DND-41 (cell line): Measurements from ENCODE around the gene SPSB1.

ENCODE experiments used
- ATAC-seq: fragments of 200-7000 bp; cut with Tn5 transposase; 3 replicates; pipeline ENCODE4 v1.9.1; 2021; ENCODE audit warnings: low read depth; ENCODE audit not compliant: insufficient read depth
- DNase-seq: peaks from one replicate; pipeline ENCODE4 v3.0.0-alpha.2; 2020
- H2AFZ ChIP-seq: 2 replicates; pipeline ENCODE4 v1.6.0; 2012; ENCODE audit warnings: low read depth, low read length
- H3K27ac ChIP-seq: 2 replicates; pipeline ENCODE4 v1.5.1; 2012; ENCODE audit warnings: low read length, inconsistent platforms
- H3K27me3 ChIP-seq: fragments of 200-600 bp; sonication (generic); 2 replicates; pipeline ENCODE4 v1.6.0; 2012; ENCODE audit warnings: low read length, mild to moderate bottlenecking, inconsistent platforms; ENCODE audit not compliant: insufficient read depth, poor library complexity
- H3K36me3 ChIP-seq: 2 replicates; pipeline ENCODE4 v1.5.1; 2012; ENCODE audit warnings: low read length, inconsistent platforms; ENCODE audit not compliant: insufficient read depth
- H3K4me1 ChIP-seq: 2 replicates; pipeline ENCODE4 v1.5.1; 2012; ENCODE audit warnings: mild to moderate bottlenecking, low read length; ENCODE audit not compliant: insufficient read depth
- H3K4me2 ChIP-seq: 2 replicates; pipeline ENCODE4 v1.6.0; 2012; ENCODE audit warnings: mild to moderate bottlenecking, moderate library complexity, low read length, inconsistent platforms; ENCODE audit not compliant: insufficient read depth
- H3K4me3 ChIP-seq, 2 experiments: fragments of 200-600 bp in 1 of 2; shearing (Covaris generic) in 1 of 2; 2 replicates each; pipeline ENCODE4 v1.5.1; 2012 to 2016; ENCODE audit warnings: inconsistent platforms in 2 of 2, low read length in 2 of 2, mild to moderate bottlenecking in 2 of 2, low read depth in 1 of 2, moderate library complexity in 1 of 2
- H3K79me2 ChIP-seq: 2 replicates; pipeline ENCODE4 v1.6.0; 2012; ENCODE audit warnings: low read length, inconsistent platforms; ENCODE audit not compliant: insufficient read depth
- H3K9ac ChIP-seq: 2 replicates; pipeline ENCODE4 v1.6.0; 2012; ENCODE audit warnings: low read depth, mild to moderate bottlenecking, inconsistent platforms, low read length, moderate library complexity
- H3K9me3 ChIP-seq: 2 replicates; pipeline ENCODE4 v1.5.1; 2012; ENCODE audit warnings: low read length, moderate library complexity, mild to moderate bottlenecking, inconsistent platforms; ENCODE audit not compliant: insufficient read depth, severe bottlenecking
- H4K20me1 ChIP-seq: 2 replicates; pipeline ENCODE4 v1.6.0; 2012; ENCODE audit warnings: low read length; ENCODE audit not compliant: insufficient read depth
- CTCF ChIP-seq: IDR thresholded peaks from 2 replicates; pipeline ENCODE4 v1.5.1; 2012; ENCODE audit warnings: borderline replicate concordance, low read length, moderate library complexity, mild to moderate bottlenecking; ENCODE audit not compliant: poor library complexity, severe bottlenecking; ENCODE audit errors: extremely low read depth
- EZH2 ChIP-seq: IDR thresholded peaks from 3 replicates; pipeline ENCODE4 v1.6.1; 2012; ENCODE audit warnings: borderline replicate concordance, low read depth, mild to moderate bottlenecking, moderate library complexity, low read length, inconsistent platforms; ENCODE audit not compliant: severe bottlenecking

The SPSB1 gene

GRCh38 chr1:9289711-9290485 is 2.8 kb upstream of the SPSB1 start:
- Histone ChIP-seq H3K36me3 (no peaks in the 10 kb centered on the region; the same call in 1 of the 2 replicates), H3K4me3 (no peak overlapping the region), H3K79me2 (peaks cover 19% of the 10 kb centered on the region), H4K20me1 (peaks cover 15% of the 10 kb centered on the region), H3K9me3 (no peaks in the 10 kb centered on the region), H3K4me1 (peaks cover 32% of the 10 kb centered on the region), H3K9ac (no peak overlapping the region), H3K4me2 (no peak overlapping the region), H2AFZ (no peak overlapping the region), H3K27me3 (no peaks in the 10 kb centered on the region), H3K27ac (no peak overlapping the region)
- DNase-seq (peak; percentile 34), ATAC-seq (no peak)
- TF ChIP-seq CTCF (no peak), EZH2 (no peak)

- no peak for ATAC-seq
- H2AFZ ChIP-seq: no peak overlapping the region
- H3K4me3 ChIP-seq: peak overlapping the region in 1 of 2 experiments; percentile 61; a peak in 2 of 4 replicates
- H3K27me3 ChIP-seq: no peaks in the 10 kb centered on the region
- H3K9me3 ChIP-seq: no peaks in the 10 kb centered on the region
- TF ChIP-seq EZH2: no peak
- TF ChIP-seq CTCF: no peak
- H4K20me1 ChIP-seq: peaks cover 35% of the 10 kb centered on the region
- peaks cover 53% of the 10 kb centered on the region for H3K4me1 ChIP-seq
- peak overlapping the region; percentile 70; the same call in 1 of the 2 replicates for H3K9ac ChIP-seq
- peaks cover 16% of the 10 kb centered on the region for H3K36me3 ChIP-seq
- peak overlapping the region; percentile 61 for H3K4me2 ChIP-seq
- no peak overlapping the region for H3K27ac ChIP-seq
- DNase-seq: no peak
- H3K79me2 ChIP-seq: peaks cover 39% of the 10 kb centered on the region
These were observed 757 bp upstream of the SPSB1 start for GRCh38 chr1:9291914-9292360.

GRCh38 chr1:9293241-9293532 is 493 bp downstream of the SPSB1 start:
- peak overlapping the region; percentile 77 for H3K27ac ChIP-seq
- H3K4me1 ChIP-seq: peaks cover 65% of the 10 kb centered on the region
- peak overlapping the region; percentile 45 to 61; a peak in 3 of 4 replicates for H3K4me3 ChIP-seq
- peaks cover 26% of the 10 kb centered on the region for H3K36me3 ChIP-seq
- TF ChIP-seq CTCF (no peak), EZH2 (no peak)
- ATAC-seq (no peak; the same call in 2 of the 3 replicates), DNase-seq (no peak)
- H2AFZ ChIP-seq: no peak overlapping the region
- no peaks in the 10 kb centered on the region for H3K9me3 ChIP-seq
- peaks cover 46% of the 10 kb centered on the region for H4K20me1 ChIP-seq
- H3K4me2 ChIP-seq: peak overlapping the region; percentile 75; the same call in 1 of the 2 replicates
- peak overlapping the region; percentile 70 for H3K9ac ChIP-seq
- no peaks in the 10 kb centered on the region for H3K27me3 ChIP-seq
- peaks cover 52% of the 10 kb centered on the region for H3K79me2 ChIP-seq
